WTC11 (cell line): ENCODE measurements around the gene BHMT2.

Experiments used
- ATF6 ChIP-seq: sonication (generic); formaldehyde crosslinking; IDR thresholded peaks from 2 replicates; pipeline ENCODE4 v1.8.1; 2023; ENCODE audit warnings: mild to moderate bottlenecking, missing genetic modification reagents
- CBFB ChIP-seq: sonication (generic); formaldehyde crosslinking; IDR thresholded peaks from 2 replicates; pipeline ENCODE4 v1.8.1; 2022; ENCODE audit warnings: mild to moderate bottlenecking, low read depth, missing genetic modification reagents
- CREB1 ChIP-seq: sonication (generic); formaldehyde crosslinking; IDR thresholded peaks from 2 replicates; pipeline ENCODE4 v1.8.0; 2023; ENCODE audit warnings: mild to moderate bottlenecking, missing genetic modification reagents
- CTCF ChIP-seq: fragments of 200-600 bp; IDR thresholded peaks from 2 replicates; pipeline ENCODE4 v1.8.0; 2022; ENCODE audit warnings: antibody characterized with exemption
- E2F4 ChIP-seq: sonication (generic); formaldehyde crosslinking; IDR thresholded peaks from 2 replicates; pipeline ENCODE4 v1.8.1; 2022; ENCODE audit warnings: low read depth, mild to moderate bottlenecking, moderate library complexity, missing genetic modification reagents, borderline replicate concordance
- ESRRA ChIP-seq: sonication (generic); formaldehyde crosslinking; IDR thresholded peaks from 2 replicates; pipeline ENCODE4 v1.8.1; 2022; ENCODE audit warnings: mild to moderate bottlenecking, missing genetic modification reagents, borderline replicate concordance
- ETV6 ChIP-seq: sonication (generic); formaldehyde crosslinking; IDR thresholded peaks from 2 replicates; pipeline ENCODE4 v1.8.1; 2022; ENCODE audit warnings: mild to moderate bottlenecking, missing genetic modification reagents
- NFATC4 ChIP-seq: fragments of 250-450 bp; sonication (Bioruptor Pico); IDR thresholded peaks from 2 replicates; pipeline ENCODE4 v1.9.0; 2021; ENCODE audit warnings: mild to moderate bottlenecking
- NR2C2 ChIP-seq: sonication (generic); formaldehyde crosslinking; IDR thresholded peaks from 2 replicates; pipeline ENCODE4 v1.8.0; 2022; ENCODE audit warnings: mild to moderate bottlenecking, missing genetic modification reagents
- TEAD4 ChIP-seq: sonication (generic); formaldehyde crosslinking; IDR thresholded peaks from 2 replicates; pipeline ENCODE4 v1.8.0; 2022; ENCODE audit warnings: mild to moderate bottlenecking, missing genetic modification reagents
- TF ChIP-seq, protein P1 (sequence below): sonication (generic); formaldehyde crosslinking; IDR thresholded peaks from 2 replicates; pipeline ENCODE4 v1.8.0; 2022; ENCODE audit warnings: mild to moderate bottlenecking, missing genetic modification reagents
- TF ChIP-seq, protein P2 (sequence below): sonication (generic); formaldehyde crosslinking; conservative IDR thresholded peaks from 2 replicates; pipeline ENCODE4 v1.8.1; 2023; ENCODE audit warnings: mild to moderate bottlenecking, low read depth, missing genetic modification reagents, moderate library complexity
- TF ChIP-seq, protein P3 (sequence below): sonication (generic); formaldehyde crosslinking; IDR thresholded peaks from 2 replicates; pipeline ENCODE4 v1.8.1; 2023; ENCODE audit warnings: mild to moderate bottlenecking, missing genetic modification reagents

DNA sequence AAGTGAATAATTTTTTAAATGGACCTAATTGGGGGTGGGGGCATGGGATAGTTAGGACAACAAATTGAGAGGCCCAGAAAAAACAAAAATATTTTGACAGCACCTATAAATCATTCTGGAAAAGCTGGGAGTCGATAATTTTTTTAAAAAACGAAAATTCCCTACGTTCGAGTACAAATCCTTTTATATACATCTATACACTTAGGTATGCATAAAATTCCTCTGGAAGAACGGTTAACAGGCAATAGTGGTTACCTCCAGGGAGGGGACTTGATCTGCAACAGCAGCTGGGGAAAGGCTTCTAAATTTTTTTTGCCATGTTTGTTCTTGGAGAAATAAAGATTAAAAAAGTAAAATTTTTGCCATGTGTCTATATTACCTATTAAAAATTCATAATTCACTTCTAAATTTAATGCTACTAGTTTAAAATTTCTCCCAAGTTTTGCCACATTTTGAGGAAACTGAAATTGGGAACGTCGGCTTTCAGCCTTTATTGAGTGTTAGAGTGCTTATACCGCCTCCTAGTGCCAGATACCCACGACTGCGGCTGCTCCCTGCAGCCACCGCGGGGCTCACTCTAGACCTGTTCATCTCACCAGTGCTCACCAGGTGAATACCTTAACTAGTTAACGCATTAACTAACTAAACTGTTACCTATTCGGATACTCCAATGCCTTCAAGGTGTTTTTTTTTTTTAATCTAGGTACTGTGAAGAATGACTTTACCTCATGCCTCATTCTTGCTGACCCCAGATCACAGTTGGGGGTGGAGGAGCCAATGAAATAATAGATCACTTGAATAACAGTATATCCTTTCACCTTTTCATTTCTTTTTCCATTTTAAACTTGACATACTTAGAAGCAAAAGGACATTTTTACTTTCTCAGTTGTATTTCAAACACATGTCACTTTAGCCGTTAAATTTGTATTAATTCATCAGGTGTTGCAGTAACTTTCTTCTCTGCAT is 40.2 kb downstream of the BHMT2 start:
- TF ChIP-seq ESRRA (CRISPR knock-in tag) (no peak), CREB1 (CRISPR knock-in tag) (no peak), NR2C2 (CRISPR knock-in tag) (no peak), E2F4 (CRISPR knock-in tag) (no peak), ETV6 (CRISPR knock-in tag) (no peak), CTCF (peak; percentile 52; the same call in 1 of the 2 replicates), NFATC4 (no peak), ATF6 (no peak), TEAD4 (no peak), CBFB (CRISPR knock-in tag) (no peak)
- TF ChIP-seq, protein P1, sequence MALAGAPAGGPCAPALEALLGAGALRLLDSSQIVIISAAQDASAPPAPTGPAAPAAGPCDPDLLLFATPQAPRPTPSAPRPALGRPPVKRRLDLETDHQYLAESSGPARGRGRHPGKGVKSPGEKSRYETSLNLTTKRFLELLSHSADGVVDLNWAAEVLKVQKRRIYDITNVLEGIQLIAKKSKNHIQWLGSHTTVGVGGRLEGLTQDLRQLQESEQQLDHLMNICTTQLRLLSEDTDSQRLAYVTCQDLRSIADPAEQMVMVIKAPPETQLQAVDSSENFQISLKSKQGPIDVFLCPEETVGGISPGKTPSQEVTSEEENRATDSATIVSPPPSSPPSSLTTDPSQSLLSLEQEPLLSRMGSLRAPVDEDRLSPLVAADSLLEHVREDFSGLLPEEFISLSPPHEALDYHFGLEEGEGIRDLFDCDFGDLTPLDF (CRISPR knock-in tag): no peak
- TF ChIP-seq, protein P2, sequence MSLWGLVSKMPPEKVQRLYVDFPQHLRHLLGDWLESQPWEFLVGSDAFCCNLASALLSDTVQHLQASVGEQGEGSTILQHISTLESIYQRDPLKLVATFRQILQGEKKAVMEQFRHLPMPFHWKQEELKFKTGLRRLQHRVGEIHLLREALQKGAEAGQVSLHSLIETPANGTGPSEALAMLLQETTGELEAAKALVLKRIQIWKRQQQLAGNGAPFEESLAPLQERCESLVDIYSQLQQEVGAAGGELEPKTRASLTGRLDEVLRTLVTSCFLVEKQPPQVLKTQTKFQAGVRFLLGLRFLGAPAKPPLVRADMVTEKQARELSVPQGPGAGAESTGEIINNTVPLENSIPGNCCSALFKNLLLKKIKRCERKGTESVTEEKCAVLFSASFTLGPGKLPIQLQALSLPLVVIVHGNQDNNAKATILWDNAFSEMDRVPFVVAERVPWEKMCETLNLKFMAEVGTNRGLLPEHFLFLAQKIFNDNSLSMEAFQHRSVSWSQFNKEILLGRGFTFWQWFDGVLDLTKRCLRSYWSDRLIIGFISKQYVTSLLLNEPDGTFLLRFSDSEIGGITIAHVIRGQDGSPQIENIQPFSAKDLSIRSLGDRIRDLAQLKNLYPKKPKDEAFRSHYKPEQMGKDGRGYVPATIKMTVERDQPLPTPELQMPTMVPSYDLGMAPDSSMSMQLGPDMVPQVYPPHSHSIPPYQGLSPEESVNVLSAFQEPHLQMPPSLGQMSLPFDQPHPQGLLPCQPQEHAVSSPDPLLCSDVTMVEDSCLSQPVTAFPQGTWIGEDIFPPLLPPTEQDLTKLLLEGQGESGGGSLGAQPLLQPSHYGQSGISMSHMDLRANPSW (CRISPR knock-in tag): no peak
- TF ChIP-seq, protein P3, sequence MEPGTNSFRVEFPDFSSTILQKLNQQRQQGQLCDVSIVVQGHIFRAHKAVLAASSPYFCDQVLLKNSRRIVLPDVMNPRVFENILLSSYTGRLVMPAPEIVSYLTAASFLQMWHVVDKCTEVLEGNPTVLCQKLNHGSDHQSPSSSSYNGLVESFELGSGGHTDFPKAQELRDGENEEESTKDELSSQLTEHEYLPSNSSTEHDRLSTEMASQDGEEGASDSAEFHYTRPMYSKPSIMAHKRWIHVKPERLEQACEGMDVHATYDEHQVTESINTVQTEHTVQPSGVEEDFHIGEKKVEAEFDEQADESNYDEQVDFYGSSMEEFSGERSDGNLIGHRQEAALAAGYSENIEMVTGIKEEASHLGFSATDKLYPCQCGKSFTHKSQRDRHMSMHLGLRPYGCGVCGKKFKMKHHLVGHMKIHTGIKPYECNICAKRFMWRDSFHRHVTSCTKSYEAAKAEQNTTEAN: no peak
